ENCODE results near the gene LSM3.

The LSM3 gene

GRCh38 chr3:14177580-14178246, 904 bp upstream of the LSM3 start:
- H3K4me3 ChIP-seq (ENCODE audit: low read length in 2 of 2) = peak overlapping the region; percentile 91 to 99
- no peaks in the 10 kb centered on the region for H3K9me3 ChIP-seq (replicated peaks in 1 of 2; ENCODE audit: control insufficient read depth in 2 of 2, insufficient read depth in 1 of 2, low read depth in 1 of 2, low read length in 2 of 2)
- H2BK12ac ChIP-seq (ENCODE audit: low read length) = no peak overlapping the region
- no peak for DNase-seq (ENCODE audit: low spot score)
- peak overlapping the region; percentile 40 for H2BK15ac ChIP-seq (ENCODE audit: low read length)
- no peaks in the 10 kb centered on the region for H3K27me3 ChIP-seq (ENCODE audit: control insufficient read depth in 3 of 3, insufficient read depth in 3 of 3, low read depth in 1 of 3, low read length in 3 of 3)
- H2BK120ac ChIP-seq (ENCODE audit: low read depth, low read length) = no peak overlapping the region
- peak overlapping the region; percentile 98 for H3K23ac ChIP-seq (ENCODE audit: low read depth, low read length, poor library complexity)
- H3K9ac ChIP-seq (ENCODE audit: low read depth, low read length, poor library complexity) = peak overlapping the region; percentile 97
- peak overlapping the region; percentile 97 for H2BK5ac ChIP-seq (ENCODE audit: low read length)
- no CpG with 5 or more reads among the region's 10 CpGs for WGBS, 2 donors (ENCODE audit: extremely low coverage in 2 of 2, insufficient read length in 2 of 2, insufficient replicate concordance in 1 of 2)
- H3K4me2 ChIP-seq (ENCODE audit: insufficient read depth, low read length, poor library complexity, severe bottlenecking) = peak overlapping the region; percentile 89
- no peak overlapping the region for H3K27ac ChIP-seq (replicated peaks; ENCODE audit: low read length)
- H2AFZ ChIP-seq (ENCODE audit: low read length) = peak overlapping the region; percentile 96
- H4K8ac ChIP-seq (ENCODE audit: low read depth, low read length) = no peak overlapping the region
- peak overlapping the region; percentile 100 for H3K18ac ChIP-seq (ENCODE audit: low read length)
- peaks cover 4 to 14% of the 10 kb centered on the region in 2 donors for H3K4me1 ChIP-seq (ENCODE audit: control insufficient read depth in 2 of 2, insufficient read depth in 1 of 2, low read depth in 1 of 2, low read length in 2 of 2)
- H3K79me1 ChIP-seq (ENCODE audit: low read depth, low read length) = no peaks in the 10 kb centered on the region
- H3K4ac ChIP-seq (ENCODE audit: low read length) = no peak overlapping the region
- peak overlapping the region; percentile 53 for H2AK5ac ChIP-seq (ENCODE audit: low read depth, low read length)
- H4K91ac ChIP-seq (ENCODE audit: low read depth, low read length, poor library complexity) = no peak overlapping the region
- peak overlapping the region; percentile 77 for H3K14ac ChIP-seq (ENCODE audit: low read length)
- peaks cover 6 to 37% of the 10 kb centered on the region in 2 donors for H3K36me3 ChIP-seq (replicated peaks in 1 of 2; ENCODE audit: control insufficient read depth in 2 of 2, insufficient read depth in 2 of 2, low read length in 2 of 2)

DNA sequence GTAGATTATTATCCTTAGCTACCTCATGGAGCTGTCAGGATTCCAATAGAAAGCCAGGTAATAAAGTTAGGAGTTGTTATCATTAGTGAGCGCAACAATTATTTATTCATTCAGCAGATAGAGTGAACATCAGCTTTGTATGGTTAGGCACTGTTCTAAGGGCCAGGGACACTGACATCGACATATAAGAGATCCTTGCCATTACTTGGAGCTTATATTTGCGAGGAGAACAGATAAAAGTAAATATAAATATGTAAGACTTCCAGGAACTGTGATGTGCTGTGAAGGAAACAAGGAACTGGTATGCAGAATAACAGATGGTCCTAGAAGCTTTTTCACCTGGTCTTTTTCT, 473 bp downstream of the LSM3 start:
- H3K27ac ChIP-seq (replicated peaks; ENCODE audit: low read length) = no peak overlapping the region
- no peak overlapping the region for H3K23ac ChIP-seq (ENCODE audit: low read depth, low read length, poor library complexity)
- H3K4me3 ChIP-seq (ENCODE audit: low read length in 2 of 2) = peak overlapping the region; percentile 91 to 92
- no peak for DNase-seq (ENCODE audit: low spot score)
- H3K36me3 ChIP-seq (replicated peaks in 1 of 2; ENCODE audit: control insufficient read depth in 2 of 2, insufficient read depth in 2 of 2, low read length in 2 of 2) = peaks cover 9 to 42% of the 10 kb centered on the region in 2 donors
- no peak overlapping the region for H2BK120ac ChIP-seq (ENCODE audit: low read depth, low read length)
- no peak overlapping the region for H2BK5ac ChIP-seq (ENCODE audit: low read length)
- no peak overlapping the region for H2BK15ac ChIP-seq (ENCODE audit: low read length)
- no peak overlapping the region for H2AK5ac ChIP-seq (ENCODE audit: low read depth, low read length)
- H3K14ac ChIP-seq (ENCODE audit: low read length) = no peak overlapping the region
- H2AFZ ChIP-seq (ENCODE audit: low read length) = peak overlapping the region; percentile 96
- no peaks in the 10 kb centered on the region for H3K9me3 ChIP-seq (replicated peaks in 1 of 2; ENCODE audit: control insufficient read depth in 2 of 2, insufficient read depth in 1 of 2, low read depth in 1 of 2, low read length in 2 of 2)
- H4K8ac ChIP-seq (ENCODE audit: low read depth, low read length) = no peak overlapping the region
- H3K4me1 ChIP-seq (ENCODE audit: control insufficient read depth in 2 of 2, insufficient read depth in 1 of 2, low read depth in 1 of 2, low read length in 2 of 2) = peaks cover 4 to 14% of the 10 kb centered on the region in 2 donors
- H4K91ac ChIP-seq (ENCODE audit: low read depth, low read length, poor library complexity) = no peak overlapping the region
- no peak overlapping the region for H3K18ac ChIP-seq (ENCODE audit: low read length)
- no CpG with 5 or more reads among the region's 3 CpGs for WGBS, 2 donors (ENCODE audit: extremely low coverage in 2 of 2, insufficient read length in 2 of 2, insufficient replicate concordance in 1 of 2)
- H3K4ac ChIP-seq (ENCODE audit: low read length) = no peak overlapping the region
- H3K79me1 ChIP-seq (ENCODE audit: low read depth, low read length) = no peaks in the 10 kb centered on the region
- no peaks in the 10 kb centered on the region for H3K27me3 ChIP-seq (ENCODE audit: control insufficient read depth in 3 of 3, insufficient read depth in 3 of 3, low read depth in 1 of 3, low read length in 3 of 3)
- H3K4me2 ChIP-seq (ENCODE audit: insufficient read depth, low read length, poor library complexity, severe bottlenecking) = peak overlapping the region; percentile 55
- no peak overlapping the region for H3K9ac ChIP-seq (ENCODE audit: low read depth, low read length, poor library complexity)
- H2BK12ac ChIP-seq (ENCODE audit: low read length) = no peak overlapping the region

DNA sequence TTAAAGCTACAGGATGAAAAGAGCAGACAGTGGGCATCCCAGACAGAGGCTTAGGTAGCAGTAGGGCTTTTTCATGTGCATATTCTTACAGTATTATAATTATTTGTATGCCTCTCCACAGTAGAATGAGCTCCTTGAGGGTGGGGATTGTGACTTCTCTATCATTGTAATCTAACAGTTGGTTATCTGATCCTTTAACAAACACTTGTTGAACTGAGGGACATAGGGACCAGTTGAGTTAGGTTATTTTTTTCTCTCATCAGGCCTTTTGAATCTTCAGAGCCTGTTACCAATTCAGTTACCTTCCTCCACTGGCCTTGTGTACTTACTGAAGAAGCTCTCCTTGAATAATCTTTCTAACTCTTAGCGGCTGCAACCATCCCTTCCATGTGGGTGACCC, 1.2 kb downstream of the LSM3 start:
- Histone ChIP-seq H3K9me3 (replicated peaks in 1 of 2; ENCODE audit: control insufficient read depth in 2 of 2, insufficient read depth in 1 of 2, low read depth in 1 of 2, low read length in 2 of 2) (no peaks in the 10 kb centered on the region), H3K4ac (ENCODE audit: low read length) (no peak overlapping the region), H2BK12ac (ENCODE audit: low read length) (no peak overlapping the region), H3K18ac (ENCODE audit: low read length) (no peak overlapping the region), H3K79me1 (ENCODE audit: low read depth, low read length) (no peaks in the 10 kb centered on the region), H3K4me3 (ENCODE audit: low read length in 2 of 2) (peak overlapping the region in 1 of 2 donors; percentile 91), H3K27me3 (ENCODE audit: control insufficient read depth in 3 of 3, insufficient read depth in 3 of 3, low read depth in 1 of 3, low read length in 3 of 3) (no peaks in the 10 kb centered on the region), H4K91ac (ENCODE audit: low read depth, low read length, poor library complexity) (no peak overlapping the region), H2BK5ac (ENCODE audit: low read length) (no peak overlapping the region), H2AFZ (ENCODE audit: low read length) (no peak overlapping the region), H3K27ac (replicated peaks; ENCODE audit: low read length) (no peak overlapping the region), H4K8ac (ENCODE audit: low read depth, low read length) (no peak overlapping the region), H3K36me3 (replicated peaks in 1 of 2; ENCODE audit: control insufficient read depth in 2 of 2, insufficient read depth in 2 of 2, low read length in 2 of 2) (peaks cover 9 to 46% of the 10 kb centered on the region in 2 donors), H2BK120ac (ENCODE audit: low read depth, low read length) (no peak overlapping the region), H3K14ac (ENCODE audit: low read length) (no peak overlapping the region), H3K4me1 (ENCODE audit: control insufficient read depth in 2 of 2, insufficient read depth in 1 of 2, low read depth in 1 of 2, low read length in 2 of 2) (peaks cover 4 to 14% of the 10 kb centered on the region in 2 donors), H3K4me2 (ENCODE audit: insufficient read depth, low read length, poor library complexity, severe bottlenecking) (no peak overlapping the region), H3K9ac (ENCODE audit: low read depth, low read length, poor library complexity) (no peak overlapping the region), H3K23ac (ENCODE audit: low read depth, low read length, poor library complexity) (no peak overlapping the region), H2AK5ac (ENCODE audit: low read depth, low read length) (no peak overlapping the region), H2BK15ac (ENCODE audit: low read length) (no peak overlapping the region)
- DNase-seq (ENCODE audit: low spot score) = no peak
- WGBS, 2 donors (ENCODE audit: extremely low coverage in 2 of 2, insufficient read length in 2 of 2, insufficient replicate concordance in 1 of 2) = no CpG with 5 or more reads among the region's 1 CpG

DNA sequence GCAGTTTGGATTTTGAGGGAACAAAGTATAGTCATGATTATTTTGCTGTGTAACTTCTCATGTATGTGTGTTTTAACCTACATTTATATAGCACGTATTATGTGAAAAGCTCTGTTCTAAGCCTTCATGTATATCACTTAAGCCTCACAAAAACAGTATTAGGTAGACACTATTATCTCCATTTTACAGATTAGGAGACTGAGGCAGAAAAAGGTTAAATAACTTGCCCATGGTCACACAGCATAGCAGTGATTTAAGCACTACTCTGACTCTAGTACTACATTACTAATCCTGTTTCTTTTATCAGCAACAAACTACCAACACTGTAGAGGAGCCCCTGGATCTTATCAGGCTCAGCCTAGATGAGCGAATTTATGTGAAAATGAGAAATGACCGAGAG, 2.6 kb downstream of the LSM3 start:
- no peak overlapping the region for H3K4me2 ChIP-seq (ENCODE audit: insufficient read depth, low read length, poor library complexity, severe bottlenecking)
- H2BK120ac ChIP-seq (ENCODE audit: low read depth, low read length) = no peak overlapping the region
- H2AFZ ChIP-seq (ENCODE audit: low read length) = no peak overlapping the region
- no peak overlapping the region for H4K8ac ChIP-seq (ENCODE audit: low read depth, low read length)
- no peaks in the 10 kb centered on the region for H3K27me3 ChIP-seq (ENCODE audit: control insufficient read depth in 3 of 3, insufficient read depth in 3 of 3, low read depth in 1 of 3, low read length in 3 of 3)
- H2BK5ac ChIP-seq (ENCODE audit: low read length) = no peak overlapping the region
- H2BK15ac ChIP-seq (ENCODE audit: low read length) = no peak overlapping the region
- H3K4me1 ChIP-seq (ENCODE audit: control insufficient read depth in 2 of 2, insufficient read depth in 1 of 2, low read depth in 1 of 2, low read length in 2 of 2) = peaks cover 4 to 10% of the 10 kb centered on the region in 2 donors
- H3K9ac ChIP-seq (ENCODE audit: low read depth, low read length, poor library complexity) = no peak overlapping the region
- H3K27ac ChIP-seq (replicated peaks; ENCODE audit: low read length) = no peak overlapping the region
- WGBS, 2 donors (ENCODE audit: extremely low coverage in 2 of 2, insufficient read length in 2 of 2, insufficient replicate concordance in 1 of 2) = no CpG with 5 or more reads among the region's 3 CpGs
- H3K23ac ChIP-seq (ENCODE audit: low read depth, low read length, poor library complexity) = no peak overlapping the region
- H3K36me3 ChIP-seq (replicated peaks in 1 of 2; ENCODE audit: control insufficient read depth in 2 of 2, insufficient read depth in 2 of 2, low read length in 2 of 2) = peaks cover 10 to 58% of the 10 kb centered on the region in 2 donors
- H4K91ac ChIP-seq (ENCODE audit: low read depth, low read length, poor library complexity) = no peak overlapping the region
- no peak overlapping the region for H3K4ac ChIP-seq (ENCODE audit: low read length)
- no peak for DNase-seq (ENCODE audit: low spot score)
- H2AK5ac ChIP-seq (ENCODE audit: low read depth, low read length) = no peak overlapping the region
- no peak overlapping the region for H3K18ac ChIP-seq (ENCODE audit: low read length)
- H3K9me3 ChIP-seq (replicated peaks in 1 of 2; ENCODE audit: control insufficient read depth in 2 of 2, insufficient read depth in 1 of 2, low read depth in 1 of 2, low read length in 2 of 2) = no peaks in the 10 kb centered on the region
- H3K4me3 ChIP-seq (ENCODE audit: low read length in 2 of 2) = no peak overlapping the region
- H3K79me1 ChIP-seq (ENCODE audit: low read depth, low read length) = peaks cover 2% of the 10 kb centered on the region
- no peak overlapping the region for H2BK12ac ChIP-seq (ENCODE audit: low read length)
- H3K14ac ChIP-seq (ENCODE audit: low read length) = no peak overlapping the region
